HG02840 (cell line): ENCODE data around the gene MMP14.
"Not testable (repeated sequence)": the region's sequence is repeated elsewhere in the genome, so short reads cannot be mapped to it uniquely, and the experiment has no call there.

Experiments
- ATAC-seq: cut with Tn5 transposase; IDR thresholded peaks from one replicate; pipeline ENCODE4 v1.9.1; 2021; ENCODE audit warnings: mild to moderate bottlenecking, moderate library complexity, moderate number of reproducible peaks; ENCODE audit not compliant: unreplicated experiment, low FRiP score

The MMP14 gene

GRCh38 chr14:22839159-22839779, 2.9 kb downstream of the MMP14 start:
- ATAC-seq = no peak

GRCh38 chr14:22841311-22841710, 4.9 kb downstream of the MMP14 start:
- ATAC-seq = no peak

- ATAC-seq = no peak
These were observed 5.4 kb downstream of the MMP14 start for GRCh38 chr14:22841769-22842168.

DNA sequence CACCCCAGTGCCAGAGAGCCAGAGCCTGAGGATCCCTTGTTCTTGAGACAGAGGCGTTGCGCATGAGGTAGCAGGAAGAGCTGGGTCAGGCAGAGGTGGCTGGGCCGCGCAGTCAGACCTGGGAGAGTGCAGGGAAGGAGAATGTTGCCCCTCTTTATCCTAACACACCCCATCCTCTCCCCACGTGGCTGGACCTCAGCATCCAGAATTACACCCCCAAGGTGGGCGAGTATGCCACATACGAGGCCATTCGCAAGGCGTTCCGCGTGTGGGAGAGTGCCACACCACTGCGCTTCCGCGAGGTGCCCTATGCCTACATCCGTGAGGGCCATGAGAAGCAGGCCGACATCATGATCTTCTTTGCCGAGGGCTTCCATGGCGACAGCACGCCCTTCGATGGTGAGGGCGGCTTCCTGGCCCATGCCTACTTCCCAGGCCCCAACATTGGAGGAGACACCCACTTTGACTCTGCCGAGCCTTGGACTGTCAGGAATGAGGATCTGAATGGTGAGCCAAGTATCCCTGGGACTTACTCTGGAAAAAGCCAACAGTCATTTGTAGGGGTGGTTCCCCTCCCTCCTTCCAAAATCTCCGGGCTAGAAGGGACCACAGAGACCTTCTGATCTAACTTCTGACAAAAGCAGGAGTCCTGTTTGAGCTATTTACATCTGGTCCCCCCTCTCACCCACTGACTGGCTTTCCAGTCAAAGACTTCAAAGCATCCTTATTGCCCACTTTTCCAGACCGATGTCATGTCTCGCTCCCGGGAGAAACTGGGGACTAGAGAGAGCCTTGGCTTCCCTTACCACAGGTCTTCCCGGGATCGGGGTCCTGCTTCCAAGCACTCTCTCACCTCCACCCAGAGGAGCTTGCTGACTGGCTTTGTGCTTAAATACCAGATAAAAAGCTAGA, 6.1 kb downstream of the MMP14 start:
- ATAC-seq = no peak

- no peak for ATAC-seq
These were observed 6.9 kb downstream of the MMP14 start for GRCh38 chr14:22843123-22843925.

- ATAC-seq = no peak
These were observed 8.1 kb downstream of the MMP14 start for GRCh38 chr14:22844221-22845102.

- ATAC-seq = no peak
These were observed 8.7 kb downstream of the MMP14 start for GRCh38 chr14:22845103-22845394.

- no peak for ATAC-seq
These were observed 9.6 kb downstream of the MMP14 start for GRCh38 chr14:22845821-22846625.

DNA sequence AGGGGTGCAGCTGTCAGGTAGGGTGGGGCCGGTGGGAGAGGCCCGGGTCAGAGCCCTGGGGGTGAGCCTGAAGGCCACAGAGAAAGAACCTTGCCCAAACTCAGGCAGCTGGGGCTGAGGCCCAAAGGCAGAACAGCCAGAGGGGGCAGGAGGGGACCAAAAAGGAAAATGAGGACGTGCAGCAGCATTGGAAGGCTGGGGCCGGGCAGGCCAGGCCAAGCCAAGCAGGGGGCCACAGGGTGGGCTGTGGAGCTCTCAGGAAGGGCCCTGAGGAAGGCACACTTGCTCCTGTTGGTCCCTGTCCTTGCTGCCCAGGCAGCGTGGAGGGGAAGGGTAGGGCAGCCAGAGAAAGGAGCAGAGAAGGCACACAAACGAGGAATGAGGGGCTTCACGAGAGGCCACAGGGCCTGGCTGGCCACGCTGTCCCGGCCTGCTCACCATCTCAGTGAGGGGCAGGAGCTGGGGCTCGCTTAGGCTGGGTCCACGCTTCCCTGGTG, 10.5 kb downstream of the MMP14 start:
- no peak for ATAC-seq

GRCh38 chr14:22847661-22848341, 11.4 kb downstream of the MMP14 start:
- no peak for ATAC-seq

- ATAC-seq = no peak
These were observed 12.2 kb downstream of the MMP14 start for GRCh38 chr14:22848351-22849164.

- ATAC-seq = no peak
These were observed 12.9 kb downstream of the MMP14 start for GRCh38 chr14:22849212-22849819.

DNA sequence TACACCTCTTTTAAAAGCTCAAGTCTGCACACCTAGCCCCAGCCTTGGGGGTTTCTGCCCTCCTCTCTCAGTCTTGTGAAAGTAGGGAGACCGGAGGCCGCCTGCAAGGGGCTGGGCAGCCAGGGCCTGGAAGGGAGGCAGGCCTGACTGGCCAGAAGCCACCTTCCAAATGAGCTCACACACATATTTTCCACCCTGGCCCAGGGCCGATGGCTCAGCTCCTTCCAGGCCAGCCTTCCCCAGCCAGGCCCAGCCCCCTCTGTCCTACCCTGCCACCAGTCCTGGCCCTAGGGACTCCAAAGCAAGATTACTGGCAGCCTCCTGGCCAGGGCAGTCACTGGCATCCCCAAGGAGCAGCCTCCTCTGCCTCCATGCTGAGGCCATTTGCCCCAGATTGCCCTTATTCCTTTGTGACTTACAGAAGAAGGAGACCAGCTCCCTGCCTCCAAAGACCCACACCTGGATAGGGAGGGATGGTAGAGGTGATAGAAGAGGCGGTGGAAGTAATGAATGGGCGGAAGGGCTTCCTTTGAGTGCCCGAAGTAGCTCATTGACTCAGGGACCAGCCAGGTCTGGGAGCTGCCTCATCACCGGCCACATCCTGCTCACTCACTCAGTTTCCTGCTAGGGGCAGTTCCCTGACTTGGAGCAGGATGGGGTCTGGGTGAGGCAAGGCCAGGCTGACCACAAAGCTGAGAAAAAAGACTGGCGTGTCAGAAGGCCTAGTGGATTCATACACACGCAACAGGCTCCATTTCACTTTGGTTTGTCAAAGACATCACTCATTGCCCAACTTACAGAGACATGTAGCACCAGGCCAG, 14.8 kb downstream of the MMP14 start:
- ATAC-seq = no peak

- ATAC-seq = not testable (repeated sequence)
These were observed 15.8 kb downstream of the MMP14 start for GRCh38 chr14:22852178-22852577.

GRCh38 chr14:22852599-22852939, 16.2 kb downstream of the MMP14 start:
- ATAC-seq = no peak

DNA sequence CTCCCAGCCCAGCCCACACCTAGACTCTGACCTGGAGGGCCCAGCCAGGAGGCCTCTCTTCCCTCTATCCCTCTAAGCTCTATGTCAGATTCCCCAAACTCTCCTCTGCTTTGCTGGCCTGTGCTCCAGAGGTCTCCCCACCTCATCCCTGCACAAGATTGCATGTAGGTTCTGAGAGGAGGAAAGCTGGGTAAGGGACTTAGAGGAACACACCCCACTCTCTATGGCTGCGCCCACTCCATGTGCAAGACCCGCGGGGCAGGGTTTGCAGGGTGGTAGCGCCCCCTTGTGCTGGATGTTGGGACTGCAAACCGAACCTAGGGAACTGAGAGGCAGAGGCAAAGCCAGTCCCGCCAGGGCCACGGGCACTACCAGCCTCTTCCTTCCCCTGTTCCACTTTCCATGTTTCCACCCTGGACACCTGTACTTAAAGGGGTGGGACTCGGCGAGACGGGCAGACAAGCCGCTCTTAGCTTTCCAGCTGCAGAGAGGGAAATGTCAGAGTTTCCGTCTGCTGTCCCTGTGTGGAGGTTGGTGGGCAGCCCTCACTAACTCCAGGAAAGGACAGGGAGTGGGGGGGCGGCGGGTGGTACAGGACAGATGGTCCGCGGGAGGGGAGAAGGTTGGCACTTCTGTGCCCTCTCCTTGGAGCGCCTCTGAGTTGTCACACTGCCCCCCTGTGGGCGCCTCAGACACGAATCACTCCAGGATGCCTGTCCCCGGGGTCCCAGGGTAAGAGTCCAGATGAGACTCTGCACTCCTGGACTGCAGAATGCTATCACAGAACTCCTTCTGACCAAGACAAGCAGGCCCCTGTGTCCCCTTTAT, 16.8 kb downstream of the MMP14 start:
- ATAC-seq = no peak
